SK-N-MC (cell line): Measurements from ENCODE around the gene WDR11.

Source experiments
- DNase-seq: peaks from one replicate; pipeline ENCODE4 v3.0.0-alpha.2; 2011; ENCODE audit warnings: low read depth, low spot score
- H3K27ac ChIP-seq: fragments of 200-600 bp; sonication (generic); 2 replicates; pipeline ENCODE4 v1.5.1; 2016; ENCODE audit warnings: mixed run types
- H3K36me3 ChIP-seq: fragments of 200-600 bp; sonication (generic); 2 replicates; pipeline ENCODE4 v1.6.1; 2017; ENCODE audit warnings: antibody characterized with exemption, low read length, mixed read lengths; ENCODE audit not compliant: insufficient read depth
- H3K4me3 ChIP-seq: fragments of 200-600 bp; sonication (generic); 2 replicates; pipeline ENCODE4 v1.5.1; 2016
- H3K9ac ChIP-seq: fragments of 200-600 bp; sonication (generic); 2 replicates; pipeline ENCODE4 v1.8.0; 2017; ENCODE audit warnings: mixed run types, mixed read lengths; ENCODE audit not compliant: insufficient read length
- H3K9me3 ChIP-seq: fragments of 200-600 bp; sonication (generic); 2 replicates; pipeline ENCODE4 v1.6.1; 2017; ENCODE audit warnings: low read depth, mild to moderate bottlenecking, antibody characterized with exemption, low read length, moderate library complexity, mixed read lengths
- EZH2 ChIP-seq: fragments of 200-600 bp; sonication (generic); IDR thresholded peaks from one replicate; pipeline ENCODE4 v1.6.1; 2017; ENCODE audit warnings: antibody characterized with exemption
- FOXP2 ChIP-seq: optimal IDR thresholded peaks from 2 replicates; pipeline ENCODE3; 2011; ENCODE audit warnings: mild to moderate bottlenecking, moderate library complexity; ENCODE audit not compliant: insufficient read depth; ENCODE audit errors: extremely low read length, control extremely low read depth
- POLR2AphosphoS5 ChIP-seq: IDR thresholded peaks from 2 replicates; pipeline ENCODE4 v1.6.1; 2012; ENCODE audit warnings: mild to moderate bottlenecking, low read depth, low read length, borderline replicate concordance

The WDR11 gene

GRCh38 chr10:120818301-120818700 lies 32.9 kb upstream of the WDR11 start:
- H3K9ac ChIP-seq, result no peak overlapping the region
- no peaks in the 10 kb centered on the region for H3K36me3 ChIP-seq
- no peak overlapping the region for H3K4me3 ChIP-seq
- H3K9me3 ChIP-seq, result no peaks in the 10 kb centered on the region
- TF ChIP-seq FOXP2, result no peak
- TF ChIP-seq POLR2AphosphoS5, result no peak
- TF ChIP-seq EZH2, result no peak
- no peak for DNase-seq
- no peak overlapping the region for H3K27ac ChIP-seq

GRCh38 chr10:120819366-120819765 lies 31.8 kb upstream of the WDR11 start:
- Histone ChIP-seq H3K4me3 (no peak overlapping the region), H3K36me3 (no peaks in the 10 kb centered on the region), H3K27ac (no peak overlapping the region), H3K9ac (no peak overlapping the region), H3K9me3 (no peaks in the 10 kb centered on the region)
- no peak for TF ChIP-seq POLR2AphosphoS5
- TF ChIP-seq FOXP2, result no peak
- TF ChIP-seq EZH2, result no peak
- DNase-seq, result no peak

- H3K4me3 ChIP-seq, result no peak overlapping the region
- no peak for DNase-seq
- TF ChIP-seq EZH2, result no peak
- TF ChIP-seq FOXP2, result no peak
- TF ChIP-seq POLR2AphosphoS5, result no peak
- no peak overlapping the region for H3K9ac ChIP-seq
- H3K36me3 ChIP-seq, result no peaks in the 10 kb centered on the region
- H3K27ac ChIP-seq, result no peak overlapping the region
- H3K9me3 ChIP-seq, result no peaks in the 10 kb centered on the region
These were observed 27.9 kb upstream of the WDR11 start for GRCh38 chr10:120823266-120823665.

GRCh38 chr10:120824881-120825309 lies 26.3 kb upstream of the WDR11 start:
- TF ChIP-seq FOXP2, result no peak
- TF ChIP-seq POLR2AphosphoS5, result no peak
- no peak for TF ChIP-seq EZH2
- Histone ChIP-seq H3K27ac (no peak overlapping the region), H3K9me3 (no peaks in the 10 kb centered on the region), H3K4me3 (no peak overlapping the region), H3K9ac (no peak overlapping the region), H3K36me3 (no peaks in the 10 kb centered on the region)
- peak; percentile 2 for DNase-seq

- Histone ChIP-seq H3K27ac (no peak overlapping the region), H3K9ac (no peak overlapping the region), H3K36me3 (no peaks in the 10 kb centered on the region), H3K9me3 (no peaks in the 10 kb centered on the region), H3K4me3 (no peak overlapping the region)
- no peak for TF ChIP-seq EZH2
- no peak for TF ChIP-seq POLR2AphosphoS5
- no peak for TF ChIP-seq FOXP2
- no peak for DNase-seq
These were observed 25.0 kb upstream of the WDR11 start for GRCh38 chr10:120825878-120826769.

- DNase-seq, result no peak
- no peaks in the 10 kb centered on the region for H3K36me3 ChIP-seq
- H3K4me3 ChIP-seq, result no peak overlapping the region
- H3K27ac ChIP-seq, result no peak overlapping the region
- TF ChIP-seq POLR2AphosphoS5 (no peak), EZH2 (no peak), FOXP2 (no peak)
- no peak overlapping the region for H3K9ac ChIP-seq
- no peaks in the 10 kb centered on the region for H3K9me3 ChIP-seq
These were observed 23.8 kb upstream of the WDR11 start for GRCh38 chr10:120827251-120827875.

- no peak for DNase-seq
- no peak overlapping the region for H3K9ac ChIP-seq
- no peak overlapping the region for H3K27ac ChIP-seq
- H3K9me3 ChIP-seq, result no peaks in the 10 kb centered on the region
- no peak for TF ChIP-seq EZH2
- TF ChIP-seq POLR2AphosphoS5, result no peak
- TF ChIP-seq FOXP2, result no peak
- H3K36me3 ChIP-seq, result no peaks in the 10 kb centered on the region
- no peak overlapping the region for H3K4me3 ChIP-seq
These were observed 22.3 kb upstream of the WDR11 start for GRCh38 chr10:120828763-120829319.

- no peaks in the 10 kb centered on the region for H3K9me3 ChIP-seq
- no peak overlapping the region for H3K4me3 ChIP-seq
- no peaks in the 10 kb centered on the region for H3K36me3 ChIP-seq
- DNase-seq, result no peak
- no peak overlapping the region for H3K9ac ChIP-seq
- TF ChIP-seq FOXP2, result no peak
- no peak for TF ChIP-seq POLR2AphosphoS5
- TF ChIP-seq EZH2, result no peak
- no peak overlapping the region for H3K27ac ChIP-seq
These were observed 19.1 kb upstream of the WDR11 start for GRCh38 chr10:120832106-120832505.
